Ovary (tissue), 10 donors: ENCODE results near the gene SMPD1. TPM values are rescaled to one million over a fixed set of nuclear protein-coding genes. Genes with fewer than 3 reads are reported as not detected.

ENCODE experiments used
- DNase-seq, 5 donors: peaks; one replicate each; pipeline ENCODE4 v3.0.0-alpha.2; 2019 to 2020
- H3K27ac ChIP-seq, 2 donors: fragments of 200-600 bp; one replicate each; pipeline versions ENCODE4 v1.5.1 to v1.8.0; 2019 to 2022
- H3K27me3 ChIP-seq: fragments of 200-600 bp; one replicate; pipeline ENCODE4 v1.8.0; 2022
- H3K36me3 ChIP-seq: fragments of 200-600 bp; sonication (generic); one replicate; pipeline ENCODE4 v1.5.1; 2019
- H3K4me1 ChIP-seq: one replicate; pipeline ENCODE4 v1.8.1; 2013; ENCODE audit warnings: mild to moderate bottlenecking, moderate library complexity; ENCODE audit not compliant: insufficient read depth
- H3K4me3 ChIP-seq: fragments of 200-600 bp; sonication (generic); one replicate; pipeline ENCODE4 v1.5.1; 2017
- H3K9me3 ChIP-seq, 2 donors: fragments of 200-600 bp in 1 of 2; sonication (generic) in 1 of 2; one replicate each; pipeline versions ENCODE4 v1.5.1 to v1.8.1; 2013 to 2019; ENCODE audit warnings: mild to moderate bottlenecking in 1 of 2, moderate library complexity in 1 of 2
- CTCF ChIP-seq, 3 donors: fragments of 450-650 bp in 2 of 3; fragments of 200-600 bp in 1 of 3; IDR thresholded peaks; one replicate each; pipeline versions ENCODE4 v1.5.1 to v1.8.0; 2016 to 2022; ENCODE audit warnings: antibody characterized with exemption in 3 of 3, mild to moderate bottlenecking in 1 of 3
- EP300 ChIP-seq: sonication (generic); formaldehyde crosslinking; IDR thresholded peaks from one replicate; pipeline ENCODE4 v1.6.1; 2017; ENCODE audit warnings: antibody characterized with exemption
- POLR2A ChIP-seq: fragments of 450-650 bp; IDR thresholded peaks from one replicate; pipeline ENCODE4 v1.6.1; 2017; ENCODE audit warnings: antibody characterized with exemption, mild to moderate bottlenecking, moderate library complexity
- WGBS, 3 donors: extraction: QIAGEN DNeasy Blood & Tissue Kit in 1 of 3; methylation state at CpG; one replicate each; pipeline versions ENCODE4 v1.1.5 to v1.1.7; 2013 to 2017; 5-methylcytosine and 5-hydroxymethylcytosine counted together
- intact Hi-C, 4 donors: fragments of 100-400 bp; cut with DNase I; formaldehyde crosslinking; loops; one replicate each; pipeline versions ENCODE4 v1.11.0 to v1.15.1; 2022 to 2023
- long read RNA-seq, 3 donors: library from polyadenylated mRNA in 2 of 3; unstranded in 2 of 3; transcript quantifications; one replicate each; pipeline ENCODE4 v2.0.0 and lab custom pipeline, GENCODE V29; 2021 to 2026
- polyA plus RNA-seq, 2 donors: library from polyadenylated mRNA; stranded (reverse); fragments of 200-250 nt in 1 of 2; fragments of 350-450 nt in 1 of 2; fragmentation: Illumina TruSeq in 1 of 2; extraction: RNeasy Lipid Tissue Mini Kit (QIAGEN cat#74804) in 1 of 2; gene quantifications; one replicate each; pipeline ENCODE4 v1.2.3, GENCODE V29; 2013 to 2014
- total RNA-seq, 7 donors: library from RNA; depleted of rRNA in 2 of 7; stranded (reverse); fragments of >200 nt in 2 of 7; fragmentation: NEBNext Ultra II Directional in 3 of 7; extraction: Animal tissue kit (Norgen Biotek cat#: 25700) in 3 of 7; gene quantifications; one replicate each; pipeline versions ENCODE4 v1.1.0 to v1.2.4, GENCODE V29; 2016 to 2023
- donor health status: DM: no; HTN: no; CAD: no; lungs with moderate emphysema.
- donor health status: DM: no; HTN: no; CAD: no.
- donor health status: Bipolar disorder and iron deficiency.
- donor health status: DM: yes; HTN: yes; CAD: no.
- donor health status: DM: no; HTN: no; CAD: no.
- donor health status: DM: yes; HTN: yes; CAD: no.

The SMPD1 gene
- 10 to 100 TPM; 12.9 to 35.4 (median 30.7) TPM for total RNA-seq
- 10 to 100 TPM; 16.8 to 50.5 TPM for polyA plus RNA-seq
- long read RNA-seq, donor 1, partial matches to known transcripts = 12 of 20 reads
- long read RNA-seq, donor 1, other reads (novel, unspliced or antisense) = 6 of 20 reads
- long read RNA-seq, donor 2, transcript SMPD1-201 (6 exons, 2,452 nt) = major isoform, 5 of 7 reads
- long read RNA-seq, donor 2, partial matches to known transcripts = 0 of 7 reads
- long read RNA-seq, donor 2, other reads (novel, unspliced or antisense) = 0 of 7 reads
- long read RNA-seq, donor 3, transcript SMPD1-201 (6 exons, 2,452 nt) = major isoform, 10 of 35 reads
- long read RNA-seq, donor 3, partial matches to known transcripts = 15 of 35 reads
- long read RNA-seq, donor 3, other reads (novel, unspliced or antisense) = 8 of 35 reads

- no peaks in the 10 kb centered on the region for H3K36me3 ChIP-seq
- H3K4me3 ChIP-seq = peak within 1 kb of the TSS; percentile 65
- no peaks in the 10 kb centered on the region for H3K27me3 ChIP-seq
- 0 to 1% (median 1%) methylated on average over 51 to 63 of the region's 63 CpGs for WGBS, 3 donors
- no peak for TF ChIP-seq POLR2A
- TF ChIP-seq EP300 = no peak
- TF ChIP-seq CTCF (IDR thresholded peaks at IDR 0.05) = no peak
- H3K9me3 ChIP-seq = no peaks in the 10 kb centered on the region
- peak; percentile 88 to 92 (median 90) for DNase-seq
- peaks cover 3% of the 10 kb centered on the region for H3K4me1 ChIP-seq
- H3K27ac ChIP-seq = peak within 1 kb of the TSS; percentile 73 to 77
- intact Hi-C loops = loop anchor here in 3 of 4 donors (5.0 to 10.0 kb wide), 3 partner anchors 217 to 315 kb away; partner anchors contain the start of gene MRPL17 (in 1 of the 3)
Measured at GRCh38 chr11:6389905-6390717, at the start of gene SMPD1. TSS of gene SMPD1 (plus strand) at chr11:6390474. CDS start at chr11:6390599, 125 bp downstream.

GRCh38 chr11:6345366-6345765 lies 44.9 kb upstream of the SMPD1 start:
- intact Hi-C loops = no loop called here

GRCh38 chr11:6350043-6350442 lies 40.2 kb upstream of the SMPD1 start:
- no peak overlapping the region for H3K4me3 ChIP-seq
- H3K27me3 ChIP-seq = no peaks in the 10 kb centered on the region
- intact Hi-C loops = loop anchor here in 2 of 4 donors (10.0 kb wide), 2 partner anchors 55 to 95 kb away; partner anchors contain the start of gene CCKBR (in 1 of the 2)
- H3K9me3 ChIP-seq = no peaks in the 10 kb centered on the region
- H3K36me3 ChIP-seq = no peaks in the 10 kb centered on the region
- no peak overlapping the region for H3K27ac ChIP-seq
- TF ChIP-seq EP300 (no peak), POLR2A (no peak), CTCF (IDR thresholded peaks at IDR 0.05) (no peak)
- no peaks in the 10 kb centered on the region for H3K4me1 ChIP-seq
- DNase-seq = no peak

More at GRCh38 chr11:6345366-6345765, 44.9 kb upstream of the SMPD1 start:
- Histone ChIP-seq H3K4me3 (no peak overlapping the region), H3K27ac (no peak overlapping the region), H3K36me3 (no peaks in the 10 kb centered on the region), H3K4me1 (no peaks in the 10 kb centered on the region), H3K9me3 (no peaks in the 10 kb centered on the region), H3K27me3 (no peaks in the 10 kb centered on the region)
- WGBS, 3 donors = 95 to 98% (median 98%) methylated on average over 1 of the region's 1 CpG
- no peak for DNase-seq
- TF ChIP-seq POLR2A (no peak), CTCF (IDR thresholded peaks at IDR 0.05) (no peak), EP300 (no peak)

GRCh38 chr11:6350486-6350885 lies 39.8 kb upstream of the SMPD1 start:
- TF ChIP-seq POLR2A = no peak
- TF ChIP-seq EP300 = no peak
- no peak for TF ChIP-seq CTCF (IDR thresholded peaks at IDR 0.05)
- intact Hi-C loops = loop anchor here in 2 of 4 donors (10.0 kb wide), 2 partner anchors 56 to 96 kb away; partner anchors contain the start of gene CCKBR (in 1 of the 2)
- Histone ChIP-seq H3K27me3 (no peaks in the 10 kb centered on the region), H3K27ac (no peak overlapping the region), H3K4me1 (no peaks in the 10 kb centered on the region), H3K36me3 (no peaks in the 10 kb centered on the region), H3K9me3 (no peaks in the 10 kb centered on the region), H3K4me3 (no peak overlapping the region)
- 81 to 88% (median 85%) methylated on average over 2 of the region's 2 CpGs for WGBS, 3 donors
- DNase-seq = no peak
